Omental fat pad (tissue), 4 donors: ENCODE measurements around the gene COL6A2. TPM values are rescaled to one million over a fixed set of nuclear protein-coding genes. Genes with fewer than 3 reads are reported as not detected.
"Not testable (repeated sequence)": the region's sequence is repeated elsewhere in the genome, so short reads cannot be mapped to it uniquely, and the experiment has no call there.

Source experiments
- ATAC-seq: fragments of 150-250 bp; one replicate; pipeline ENCODE4 v1.9.1; 2016; ENCODE audit warnings: mild to moderate bottlenecking, moderate library complexity; ENCODE audit not compliant: low FRiP score
- DNase-seq: peaks from one replicate; pipeline ENCODE4 v3.0.0-alpha.2; 2019; ENCODE audit warnings: low spot score
- total RNA-seq, 4 donors: library from RNA; depleted of rRNA; stranded (reverse); fragments of >200 nt; gene quantifications; one replicate each; pipeline ENCODE4 v1.1.0, GENCODE V29; 2016
- TF ChIP-seq, protein P1 (sequence below), 3 donors: fragments of 450-650 bp; IDR thresholded peaks; one replicate each; pipeline ENCODE4 v1.5.1; 2016 to 2017; ENCODE audit warnings: antibody characterized with exemption in 3 of 3, mild to moderate bottlenecking in 3 of 3, moderate library complexity in 2 of 3

COL6A2 gene
- total RNA-seq, 4 donors from 2014 or later, result 480 to 1,153 (median 616) TPM

DNA sequence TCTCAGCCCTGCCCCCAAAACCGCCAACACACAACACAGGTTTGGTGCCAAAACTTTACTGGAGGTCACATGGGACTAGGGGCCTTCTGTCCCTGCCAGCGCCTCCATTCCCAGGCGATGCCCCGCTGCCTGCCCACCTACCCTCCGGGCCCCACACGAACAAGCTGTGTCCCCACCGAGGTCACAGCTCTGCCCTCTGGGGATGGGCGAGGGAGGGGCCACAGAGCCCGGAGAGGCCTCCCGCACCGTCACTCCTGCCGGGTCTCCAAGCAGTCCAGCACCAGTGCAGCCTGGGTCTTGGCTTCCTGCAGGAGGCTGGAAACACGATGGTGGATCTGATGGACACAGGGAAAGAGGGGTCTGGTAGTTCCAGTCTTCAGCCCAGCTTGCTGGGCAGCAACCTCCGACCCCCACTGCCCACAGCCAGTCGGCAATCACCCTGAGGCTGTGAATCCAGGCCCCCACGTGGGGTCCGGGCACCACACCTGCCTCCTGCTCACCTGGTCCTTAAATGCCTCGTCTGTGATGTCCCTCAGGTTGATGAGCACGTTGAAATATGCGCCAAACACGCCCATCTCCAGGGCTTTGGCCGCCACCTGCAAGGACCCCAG is 38.9 kb downstream of the COL6A2 start:
- no peak for DNase-seq
- ATAC-seq, result no peak
- TF ChIP-seq, protein P1, sequence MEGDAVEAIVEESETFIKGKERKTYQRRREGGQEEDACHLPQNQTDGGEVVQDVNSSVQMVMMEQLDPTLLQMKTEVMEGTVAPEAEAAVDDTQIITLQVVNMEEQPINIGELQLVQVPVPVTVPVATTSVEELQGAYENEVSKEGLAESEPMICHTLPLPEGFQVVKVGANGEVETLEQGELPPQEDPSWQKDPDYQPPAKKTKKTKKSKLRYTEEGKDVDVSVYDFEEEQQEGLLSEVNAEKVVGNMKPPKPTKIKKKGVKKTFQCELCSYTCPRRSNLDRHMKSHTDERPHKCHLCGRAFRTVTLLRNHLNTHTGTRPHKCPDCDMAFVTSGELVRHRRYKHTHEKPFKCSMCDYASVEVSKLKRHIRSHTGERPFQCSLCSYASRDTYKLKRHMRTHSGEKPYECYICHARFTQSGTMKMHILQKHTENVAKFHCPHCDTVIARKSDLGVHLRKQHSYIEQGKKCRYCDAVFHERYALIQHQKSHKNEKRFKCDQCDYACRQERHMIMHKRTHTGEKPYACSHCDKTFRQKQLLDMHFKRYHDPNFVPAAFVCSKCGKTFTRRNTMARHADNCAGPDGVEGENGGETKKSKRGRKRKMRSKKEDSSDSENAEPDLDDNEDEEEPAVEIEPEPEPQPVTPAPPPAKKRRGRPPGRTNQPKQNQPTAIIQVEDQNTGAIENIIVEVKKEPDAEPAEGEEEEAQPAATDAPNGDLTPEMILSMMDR (IDR thresholded peaks at IDR 0.05), result no peak

DNA sequence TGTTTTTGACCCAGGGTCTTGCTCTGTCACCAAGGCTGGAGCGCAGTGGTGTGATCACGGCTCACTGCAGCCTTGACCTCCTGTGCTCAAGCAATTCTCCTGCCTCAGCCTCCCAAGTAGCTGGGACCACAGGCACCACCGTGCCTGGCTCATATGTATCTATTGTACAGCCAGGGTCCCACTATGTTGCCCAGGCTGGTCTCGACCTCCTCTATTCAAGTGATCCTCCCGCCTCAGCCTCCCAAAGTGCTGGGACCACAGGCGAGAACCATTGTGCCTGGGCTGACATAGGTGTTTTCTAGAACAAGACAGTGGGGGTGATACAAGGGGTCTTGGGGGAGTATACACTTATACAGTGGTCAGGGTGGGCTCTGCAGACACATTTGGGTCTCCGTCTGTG is 40.0 kb downstream of the COL6A2 start:
- TF ChIP-seq, protein P1 (IDR thresholded peaks at IDR 0.05), result no peak
- DNase-seq (no peak), ATAC-seq (no peak)

DNA sequence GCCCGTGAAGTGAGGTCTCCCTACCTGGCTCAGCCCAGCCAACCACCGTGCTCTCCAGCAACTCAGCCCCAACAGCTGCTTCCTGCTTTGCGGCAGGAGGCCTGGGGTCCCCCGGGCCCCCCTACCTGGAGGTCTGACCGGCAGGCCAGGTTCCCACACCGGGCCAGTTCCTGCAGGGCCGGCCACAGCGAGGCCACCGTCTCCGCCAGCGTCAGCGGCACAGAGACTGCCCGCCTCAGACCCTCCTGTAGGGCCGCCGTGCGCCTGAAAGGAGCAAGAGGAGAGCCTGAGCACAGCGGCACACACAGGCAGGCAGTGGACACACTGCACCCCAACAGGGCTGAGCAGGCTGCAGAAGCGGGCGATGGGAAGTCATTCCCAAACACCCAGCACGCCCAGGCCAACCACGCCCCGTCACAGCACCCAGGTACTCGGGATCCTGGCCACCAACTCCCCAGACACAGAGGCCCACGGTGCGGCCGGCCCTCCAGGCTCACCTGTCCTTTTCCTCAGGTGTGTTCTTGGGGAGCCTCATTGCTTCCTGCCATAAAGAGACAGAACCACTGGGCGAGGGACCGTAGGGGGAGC is 40.6 kb downstream of the COL6A2 start:
- DNase-seq (no peak), ATAC-seq (no peak)
- TF ChIP-seq, protein P1 (IDR thresholded peaks at IDR 0.05), result no peak

DNA sequence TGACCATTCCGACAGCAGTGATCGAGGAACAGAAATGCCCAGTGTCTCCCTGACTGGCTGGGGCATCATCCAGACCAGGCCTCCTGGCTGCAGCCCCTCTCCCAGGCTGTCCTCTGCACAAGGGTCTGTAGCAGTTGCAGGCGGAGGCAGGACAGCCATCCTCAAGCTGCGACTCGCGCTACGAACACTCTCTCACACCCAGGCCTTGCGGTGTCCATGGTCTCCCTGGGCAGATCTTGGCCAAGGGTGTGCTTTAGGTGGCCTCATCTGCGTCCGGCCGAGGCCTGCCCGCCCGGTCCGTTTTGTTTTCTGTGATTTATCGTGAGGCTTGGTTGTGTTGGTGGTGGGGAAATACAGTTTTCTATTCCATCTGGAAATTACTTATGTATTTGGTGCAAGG is 41.8 kb downstream of the COL6A2 start:
- ATAC-seq (no peak), DNase-seq (no peak)
- TF ChIP-seq, protein P1 (IDR thresholded peaks at IDR 0.05), result no peak

DNA sequence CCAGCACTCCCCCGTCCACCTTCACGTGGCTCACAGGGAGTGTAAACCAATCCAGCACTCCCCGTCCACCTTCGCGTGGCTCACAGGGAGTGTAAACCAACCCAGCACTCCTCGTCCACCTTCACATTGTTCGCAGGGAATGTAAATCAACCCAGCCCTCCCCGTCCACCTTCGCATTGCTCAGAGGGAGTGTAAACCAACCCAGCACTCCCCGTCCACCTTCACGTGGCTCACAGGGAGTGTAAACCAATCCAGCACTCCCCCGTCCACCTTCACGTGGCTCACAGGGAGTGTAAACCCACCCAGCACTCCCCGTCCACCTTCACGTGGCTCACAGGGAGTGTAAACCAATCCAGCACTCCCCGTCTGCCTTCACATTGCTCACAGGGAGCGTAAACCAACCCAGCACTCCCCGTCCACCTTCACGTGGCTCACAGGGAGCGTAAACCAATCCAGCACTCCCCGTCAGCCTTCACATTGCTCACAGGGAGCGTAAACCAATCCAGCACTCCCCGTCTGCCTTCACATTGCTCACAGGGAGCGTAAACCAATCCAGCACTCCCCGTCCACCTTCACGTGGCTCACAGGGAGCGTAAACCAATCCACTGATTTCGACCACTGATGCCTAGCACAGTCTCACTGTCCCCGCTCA is 42.6 kb downstream of the COL6A2 start:
- not testable (repeated sequence) for DNase-seq

DNA sequence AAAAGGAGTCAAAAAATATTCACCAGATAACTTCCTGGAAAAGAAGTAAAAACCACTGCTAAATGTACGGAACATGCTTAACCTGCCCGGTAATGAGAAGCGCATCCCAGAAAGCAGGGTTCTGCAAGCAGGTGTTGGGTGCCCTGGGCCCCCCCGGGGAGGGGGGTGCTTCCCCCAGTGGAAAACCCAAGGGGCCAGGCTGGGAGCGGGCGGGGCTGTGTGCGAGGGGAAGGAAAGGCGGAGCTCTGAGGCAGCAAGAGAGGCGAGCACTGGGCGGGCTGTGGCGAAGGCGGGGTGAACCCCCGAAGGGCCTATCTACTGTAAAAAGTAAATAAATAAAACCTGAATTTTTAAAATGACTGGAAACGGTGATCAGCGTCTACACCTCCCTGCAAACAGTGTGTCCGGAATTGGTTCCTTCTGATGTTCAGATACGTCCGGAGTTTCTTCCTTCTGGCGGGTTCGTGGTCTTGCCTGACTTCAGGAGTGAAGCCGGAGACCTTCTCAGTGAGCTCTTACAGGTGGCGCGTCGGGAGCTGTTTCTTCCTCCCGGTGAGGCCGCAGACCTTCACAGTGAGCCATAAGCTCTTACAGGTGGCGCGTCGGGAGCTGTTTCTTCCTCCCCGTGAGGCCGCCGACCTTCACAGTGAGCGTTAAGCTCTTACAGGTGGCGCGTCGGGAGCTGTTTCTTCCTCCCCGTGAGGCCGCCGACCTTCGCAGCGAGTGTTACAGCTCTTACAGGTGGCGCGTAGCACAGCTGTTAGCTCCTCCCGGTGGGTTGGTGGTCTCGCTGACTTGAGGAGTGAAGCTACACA is 44.1 kb downstream of the COL6A2 start:
- TF ChIP-seq, protein P1 (IDR thresholded peaks at IDR 0.05), result no peak
- DNase-seq (no peak), ATAC-seq (no peak)

More for the DNA sequence above, 42.6 kb downstream of the COL6A2 start:
- not testable (repeated sequence) for ATAC-seq
